OCI-LY7 (cell line): ENCODE data around the gene NNT. TPM values are rescaled to one million over a fixed set of nuclear protein-coding genes. Genes with fewer than 3 reads are reported as not detected.
"Not testable (repeated sequence)": the region's sequence is repeated elsewhere in the genome, so short reads cannot be mapped to it uniquely, and the experiment has no call there.

Source experiments
- BruUV-seq: library from RNA; stranded (reverse); fragments of 400-500 nt; replicated peaks from 2 replicates; lab custom pipeline; 2021; lab: Mats Ljungman, UMichigan
- CTCF ChIA-PET: fragments of 300-600 bp; sonication (Branson Sonifier 250); formaldehyde crosslinking; loops from one replicate; lab custom pipeline; 2022; ENCODE audit warnings: antibody characterized with exemption; ENCODE audit not compliant: unreplicated experiment; lab: Charles Lee
- POLR2A ChIA-PET: fragments of 300-600 bp; sonication (Branson Sonifier 250); formaldehyde crosslinking; loops from one replicate; lab custom pipeline; 2022; ENCODE audit warnings: antibody characterized with exemption; lab: Charles Lee
- DNase-seq: peaks from one replicate; pipeline ENCODE4 v3.0.0-alpha.2; 2015; ENCODE audit warnings: low spot score
- H2AFZ ChIP-seq: fragments of 200-600 bp; sonication (generic), shearing (Covaris generic); 2 replicates; pipeline ENCODE4 v1.6.1; 2014; ENCODE audit warnings: mild to moderate bottlenecking, antibody characterized with exemption, low read length, moderate library complexity
- H3K27ac ChIP-seq: fragments of 200-600 bp; sonication (generic); 2 replicates; pipeline ENCODE4 v1.5.1; 2014; ENCODE audit warnings: mixed run types, low read depth, mild to moderate bottlenecking, moderate library complexity, low read length, inconsistent platforms; ENCODE audit not compliant: poor library complexity, severe bottlenecking
- H3K36me3 ChIP-seq: fragments of 200-600 bp; sonication (generic); 2 replicates; pipeline ENCODE4 v1.6.1; 2014; ENCODE audit warnings: mild to moderate bottlenecking, antibody characterized with exemption, low read length, moderate library complexity, mixed read lengths; ENCODE audit not compliant: insufficient read depth
- H3K4me1 ChIP-seq: fragments of 200-600 bp; sonication (generic); 2 replicates; pipeline ENCODE4 v1.5.1; 2014; ENCODE audit warnings: mild to moderate bottlenecking, low read length; ENCODE audit not compliant: insufficient read depth, poor library complexity, severe bottlenecking
- H3K4me2 ChIP-seq: fragments of 200-600 bp; sonication (generic); 2 replicates; pipeline ENCODE4 v1.6.1; 2014; ENCODE audit warnings: mild to moderate bottlenecking, low read length
- H3K4me3 ChIP-seq: fragments of 200-600 bp; sonication (generic); 2 replicates; pipeline ENCODE4 v1.5.1; 2014; ENCODE audit warnings: mild to moderate bottlenecking, low read depth, low read length; ENCODE audit not compliant: poor library complexity, severe bottlenecking
- H3K79me2 ChIP-seq: fragments of 200-600 bp; sonication (generic); 2 replicates; pipeline ENCODE4 v1.6.1; 2016; ENCODE audit warnings: low read depth, mild to moderate bottlenecking, low read length, moderate library complexity, mixed read lengths; ENCODE audit not compliant: insufficient read depth
- H3K9me2 ChIP-seq: fragments of 200-600 bp; sonication (generic); 2 replicates; pipeline ENCODE4 v1.6.1; 2016; ENCODE audit warnings: mild to moderate bottlenecking, low read length, mixed read lengths; ENCODE audit not compliant: insufficient read depth
- H3K9me3 ChIP-seq: fragments of 200-600 bp; sonication (generic); 2 replicates; pipeline ENCODE4 v1.6.1; 2014; ENCODE audit warnings: mild to moderate bottlenecking, mixed run types, low read length, mixed read lengths
- H4K20me1 ChIP-seq: fragments of 200-600 bp; sonication (generic); 2 replicates; pipeline ENCODE4 v1.6.1; 2014; ENCODE audit warnings: mild to moderate bottlenecking, antibody characterized with exemption, low read length, moderate library complexity, mixed read lengths; ENCODE audit not compliant: insufficient read depth
- EZH2phosphoT487 ChIP-seq: fragments of 200-600 bp; sonication (generic); IDR thresholded peaks from 2 replicates; pipeline ENCODE4 v1.6.1; 2018; ENCODE audit warnings: low read depth, borderline replicate concordance, mild to moderate bottlenecking, mixed run types, antibody characterized with exemption, low read length, moderate library complexity, mixed read lengths
- intact Hi-C: fragments of 100-400 bp; cut with micrococcal nuclease; formaldehyde crosslinking; loops from one replicate; pipeline ENCODE4 v1.10.0; 2022; ENCODE audit not compliant: unreplicated experiment
- total RNA-seq, 2 experiments: library from RNA; depleted of rRNA in 1 of 2; stranded (reverse); fragments of >200 nt in 1 of 2; shearing (Covaris generic) in 1 of 2; gene quantifications; 2 replicates each; pipeline ENCODE4 v1.2.3, GENCODE V29; 2014 to 2022
- TF ChIP-seq, protein P1 (sequence below): fragments of 200-600 bp; sonication (generic); conservative IDR thresholded peaks from 2 replicates; pipeline ENCODE4 v1.5.1; 2014; ENCODE audit warnings: mild to moderate bottlenecking, antibody characterized with exemption, low read length, moderate library complexity, mixed read lengths

The NNT gene
- total RNA-seq, 2 experiments from 2014 or later = 33.6 to 98.3 TPM

GRCh38 chr5:43590700-43591099 lies 12.3 kb upstream of the NNT start:
- Histone ChIP-seq H4K20me1 (no peaks in the 10 kb centered on the region), H3K4me1 (no peaks in the 10 kb centered on the region), H3K4me2 (no peak overlapping the region), H3K4me3 (no peak overlapping the region), H3K79me2 (no peaks in the 10 kb centered on the region), H3K27ac (no peak overlapping the region), H3K9me3 (no peaks in the 10 kb centered on the region), H3K36me3 (peaks cover 10% of the 10 kb centered on the region; the same call in 1 of the 2 replicates), H2AFZ (no peak overlapping the region), H3K9me2 (no peaks in the 10 kb centered on the region)
- intact Hi-C loops = no loop called here
- DNase-seq = no peak
- ChIA-PET CTCF (no interaction called here), POLR2A (interaction anchor here (1.0 to 1.6 kb wide), 2 partner anchors 9 to 11 kb away, joined by 3 to 5 read pairs; no protein-coding TSS in a partner anchor)
- TF ChIP-seq EZH2phosphoT487 = no peak
- TF ChIP-seq, protein P1, sequence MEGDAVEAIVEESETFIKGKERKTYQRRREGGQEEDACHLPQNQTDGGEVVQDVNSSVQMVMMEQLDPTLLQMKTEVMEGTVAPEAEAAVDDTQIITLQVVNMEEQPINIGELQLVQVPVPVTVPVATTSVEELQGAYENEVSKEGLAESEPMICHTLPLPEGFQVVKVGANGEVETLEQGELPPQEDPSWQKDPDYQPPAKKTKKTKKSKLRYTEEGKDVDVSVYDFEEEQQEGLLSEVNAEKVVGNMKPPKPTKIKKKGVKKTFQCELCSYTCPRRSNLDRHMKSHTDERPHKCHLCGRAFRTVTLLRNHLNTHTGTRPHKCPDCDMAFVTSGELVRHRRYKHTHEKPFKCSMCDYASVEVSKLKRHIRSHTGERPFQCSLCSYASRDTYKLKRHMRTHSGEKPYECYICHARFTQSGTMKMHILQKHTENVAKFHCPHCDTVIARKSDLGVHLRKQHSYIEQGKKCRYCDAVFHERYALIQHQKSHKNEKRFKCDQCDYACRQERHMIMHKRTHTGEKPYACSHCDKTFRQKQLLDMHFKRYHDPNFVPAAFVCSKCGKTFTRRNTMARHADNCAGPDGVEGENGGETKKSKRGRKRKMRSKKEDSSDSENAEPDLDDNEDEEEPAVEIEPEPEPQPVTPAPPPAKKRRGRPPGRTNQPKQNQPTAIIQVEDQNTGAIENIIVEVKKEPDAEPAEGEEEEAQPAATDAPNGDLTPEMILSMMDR = no peak
- BruUV-seq = no TSS peak

DNA sequence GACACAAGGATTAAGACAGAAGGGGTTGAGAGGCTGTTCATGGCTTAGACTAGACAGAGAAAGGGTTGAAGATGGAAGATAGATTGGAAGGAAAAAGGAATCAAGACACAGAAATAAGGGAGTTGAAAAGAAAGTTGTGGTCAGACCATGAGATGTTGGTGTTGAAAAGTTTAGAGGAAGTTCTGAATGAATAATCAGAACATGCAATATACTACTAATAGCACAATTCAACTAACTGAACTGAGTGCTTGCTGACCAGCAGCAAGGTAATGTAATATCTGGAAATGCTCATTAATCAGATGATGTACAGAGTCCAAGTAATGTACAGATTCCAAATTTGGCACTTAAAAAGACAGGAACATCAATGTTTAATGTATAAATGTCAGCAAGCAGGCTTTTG lies 10.6 kb upstream of the NNT start:
- BruUV-seq = no TSS peak
- H3K27ac ChIP-seq = no peak overlapping the region
- H2AFZ ChIP-seq = no peak overlapping the region
- no peaks in the 10 kb centered on the region for H3K9me3 ChIP-seq
- H3K79me2 ChIP-seq = no peaks in the 10 kb centered on the region
- no peaks in the 10 kb centered on the region for H3K4me1 ChIP-seq
- intact Hi-C loops = no loop called here
- ChIA-PET CTCF (no interaction called here), POLR2A (no interaction called here)
- no peak for DNase-seq
- H3K4me3 ChIP-seq = no peak overlapping the region
- no peak overlapping the region for H3K4me2 ChIP-seq
- H4K20me1 ChIP-seq = no peaks in the 10 kb centered on the region
- H3K9me2 ChIP-seq = no peaks in the 10 kb centered on the region
- TF ChIP-seq EZH2phosphoT487 = no peak
- TF ChIP-seq, protein P1 = no peak
- H3K36me3 ChIP-seq = 0 out of 2 replicates have a peak, but pooled peaks cover 6% of the 10 kb centered on the region

- H3K4me2 ChIP-seq, POLR2A ChIA-PET, DNase-seq, H3K9me3 ChIP-seq, intact Hi-C loops, H3K36me3 ChIP-seq, H4K20me1 ChIP-seq, H3K27ac ChIP-seq, H3K4me3 ChIP-seq, H2AFZ ChIP-seq, CTCF ChIA-PET, H3K9me2 ChIP-seq, BruUV-seq: not testable (repeated sequence)
- H3K79me2 ChIP-seq = peaks cover 35% of the 10 kb centered on the region; the same call in 1 of the 2 replicates
- peaks cover 19% of the 10 kb centered on the region for H3K4me1 ChIP-seq
Measured at GRCh38 chr5:43598927-43599326, 4.1 kb upstream of the NNT start.
